ENCODE data around the gene ZACN. TPM values are rescaled to one million over a fixed set of nuclear protein-coding genes. Genes with fewer than 3 reads are reported as not detected.
A peak's percentile ranks its signal among the peaks of the same experiment; 100 is the strongest.
"Not testable (repeated sequence)": the region's sequence is repeated elsewhere in the genome, so short reads cannot be mapped to it uniquely, and the experiment has no call there.

Gene ZACN
- total RNA-seq, 1 experiment from 2014 or later, result not detected

DNA sequence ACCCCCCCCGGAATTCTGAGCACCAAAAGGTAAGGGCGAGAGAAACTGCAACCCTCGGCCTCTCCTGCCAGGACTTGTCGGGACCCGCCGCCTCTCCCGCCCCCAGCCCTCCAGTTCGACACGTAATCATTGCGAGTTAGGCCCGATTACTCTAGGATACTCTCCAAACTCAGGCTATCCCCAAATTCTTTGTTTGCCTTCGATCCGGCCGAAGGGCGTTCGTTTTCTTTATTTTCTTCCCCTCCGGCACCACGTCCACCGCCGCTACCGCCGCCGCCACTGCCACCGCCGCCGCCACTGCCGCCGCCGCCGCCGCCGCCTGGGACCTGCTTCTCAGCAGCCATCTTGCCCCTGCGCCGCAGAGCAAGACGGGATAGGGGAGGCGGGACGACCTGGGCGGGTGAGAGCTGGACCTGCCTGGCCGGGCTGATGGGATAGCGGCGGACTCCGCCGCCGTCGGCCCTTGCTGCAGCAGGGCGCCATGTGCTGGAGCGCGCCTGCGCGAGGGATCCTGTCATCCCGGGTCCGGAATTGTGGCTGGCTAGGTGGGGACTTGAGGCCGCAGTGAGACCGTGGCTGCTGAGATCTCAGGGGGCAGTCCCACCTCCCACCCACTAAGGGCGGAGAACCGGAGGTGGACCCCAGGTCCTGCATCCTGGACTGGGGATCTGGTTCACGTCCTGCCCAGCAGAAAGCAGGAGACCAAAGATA is 6.7 kb upstream of the ZACN start, which contains the start of gene SRP68:
SRP68 (minus strand) TSS at position 370 of the 711 bp plus-strand sequence; CDS start at position 344, 26 bp downstream.
- peaks cover 3% of the 10 kb centered on the region; the same call in 1 of the 2 replicates for H3K9me3 ChIP-seq (replicated peaks)
- peaks cover 40% of the 10 kb centered on the region for H3K36me3 ChIP-seq
- peaks cover 39% of the 10 kb centered on the region for H3K27me3 ChIP-seq (replicated peaks)
- peak; percentile 91 to 97 for DNase-seq (ENCODE audit: low read depth in 1 of 2, low spot score in 2 of 2)
- peak within 1 kb of the TSS; percentile 67 for H3K4me3 ChIP-seq
- H3K4me1 ChIP-seq (replicated peaks), result peaks cover 36% of the 10 kb centered on the region
- H3K27ac ChIP-seq, result peak within 1 kb of the TSS; percentile 40

DNA sequence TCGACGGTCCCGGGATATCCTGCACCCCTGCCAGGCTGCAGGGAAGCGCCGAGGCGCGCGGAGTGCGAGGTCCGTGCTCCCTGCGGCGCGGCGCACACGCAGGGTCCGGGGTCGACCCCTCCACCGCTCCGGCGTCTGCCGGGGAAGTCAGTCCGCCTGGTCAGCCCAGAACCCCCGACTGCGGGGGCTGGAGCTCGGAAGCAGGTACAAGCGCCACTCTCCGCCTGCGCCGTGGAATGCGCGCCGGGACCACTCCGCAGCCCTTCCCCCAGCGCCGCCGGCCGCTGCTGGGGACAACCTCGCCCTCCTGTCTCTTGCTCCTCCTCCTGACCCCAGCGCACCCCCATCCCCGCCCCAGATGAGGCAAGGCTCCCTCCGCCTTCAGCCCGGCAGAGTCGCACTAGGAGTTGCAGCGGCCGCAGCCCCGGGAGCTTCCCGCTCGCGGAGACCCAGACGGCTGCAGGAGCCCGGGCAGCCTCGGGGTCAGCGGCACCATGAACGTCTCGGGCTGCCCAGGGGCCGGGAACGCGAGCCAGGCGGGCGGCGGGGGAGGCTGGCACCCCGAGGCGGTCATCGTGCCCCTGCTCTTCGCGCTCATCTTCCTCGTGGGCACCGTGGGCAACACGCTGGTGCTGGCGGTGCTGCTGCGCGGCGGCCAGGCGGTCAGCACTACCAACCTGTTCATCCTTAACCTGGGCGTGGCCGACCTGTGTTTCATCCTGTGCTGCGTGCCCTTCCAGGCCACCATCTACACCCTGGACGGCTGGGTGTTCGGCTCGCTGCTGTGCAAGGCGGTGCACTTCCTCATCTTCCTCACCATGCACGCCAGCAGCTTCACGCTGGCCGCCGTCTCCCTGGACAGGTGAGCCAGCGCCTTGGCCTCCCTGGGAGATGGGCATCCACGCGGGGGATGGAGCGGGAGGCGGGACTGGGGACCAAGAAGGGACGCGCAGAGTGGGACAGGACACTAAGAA is 4.3 kb upstream of the ZACN start, which contains the start of gene GALR2:
GALR2 (plus strand) TSS at position 392 of the 974 bp plus-strand sequence; CDS start at position 495, 103 bp downstream.
- no peak for DNase-seq (ENCODE audit: low read depth in 1 of 2, low spot score in 2 of 2)
- Histone ChIP-seq H3K27ac (no peak within 1 kb of the TSS), H3K27me3 (replicated peaks) (peaks cover 61% of the 10 kb centered on the region), H3K4me3 (no peak within 1 kb of the TSS), H3K9me3 (replicated peaks) (peaks cover 3% of the 10 kb centered on the region; the same call in 1 of the 2 replicates), H3K36me3 (peaks cover 20% of the 10 kb centered on the region), H3K4me1 (replicated peaks) (peaks cover 38% of the 10 kb centered on the region)

DNA sequence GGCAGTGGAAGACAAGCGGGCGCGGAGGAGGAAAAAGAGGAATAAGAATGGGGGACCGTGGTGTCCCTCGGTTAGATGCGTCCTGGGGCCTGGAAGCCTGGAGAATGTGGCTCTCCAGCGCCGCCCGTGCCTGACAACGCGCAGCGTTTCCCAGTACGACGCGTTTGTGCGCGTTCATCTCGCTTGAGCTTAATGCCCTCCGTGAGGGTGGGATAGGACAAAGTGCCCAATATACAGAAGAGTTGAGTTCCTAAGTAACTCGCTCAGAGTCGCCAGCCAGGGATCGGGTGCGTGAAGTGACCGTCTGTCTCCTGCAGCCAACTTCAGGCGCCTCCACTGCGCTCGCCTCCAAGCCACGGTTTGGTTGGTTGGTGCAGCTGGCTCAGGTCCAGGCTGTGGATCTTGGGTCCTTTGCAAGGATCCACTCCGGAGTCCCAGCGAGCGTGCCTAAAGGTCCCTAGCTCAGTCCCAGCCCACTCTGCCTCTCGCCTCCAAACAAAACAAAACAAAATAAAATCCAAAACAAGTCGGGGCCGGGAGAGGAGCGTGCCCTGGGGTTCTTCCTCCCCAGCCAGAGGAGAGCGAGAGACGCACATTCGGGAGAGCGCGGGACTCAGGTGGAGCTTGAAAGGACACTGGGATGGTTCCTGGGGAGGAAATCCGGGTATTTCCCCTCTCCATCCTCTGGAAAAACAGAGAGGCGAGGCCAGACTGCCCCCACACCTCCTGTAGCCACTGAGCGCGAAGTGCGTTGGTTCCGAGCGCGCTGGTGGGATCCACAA is 3.4 kb upstream of the ZACN start:
- peaks cover 70% of the 10 kb centered on the region for H3K27me3 ChIP-seq (replicated peaks)
- no peak overlapping the region for H3K4me3 ChIP-seq
- H3K4me1 ChIP-seq (replicated peaks), result peaks cover 38% of the 10 kb centered on the region
- H3K9me3 ChIP-seq (replicated peaks), result peaks cover 3% of the 10 kb centered on the region; the same call in 1 of the 2 replicates
- H3K27ac ChIP-seq, result no peak overlapping the region
- peaks cover 13% of the 10 kb centered on the region for H3K36me3 ChIP-seq
- DNase-seq (ENCODE audit: low read depth in 1 of 2, low spot score in 2 of 2), result no peak

DNA sequence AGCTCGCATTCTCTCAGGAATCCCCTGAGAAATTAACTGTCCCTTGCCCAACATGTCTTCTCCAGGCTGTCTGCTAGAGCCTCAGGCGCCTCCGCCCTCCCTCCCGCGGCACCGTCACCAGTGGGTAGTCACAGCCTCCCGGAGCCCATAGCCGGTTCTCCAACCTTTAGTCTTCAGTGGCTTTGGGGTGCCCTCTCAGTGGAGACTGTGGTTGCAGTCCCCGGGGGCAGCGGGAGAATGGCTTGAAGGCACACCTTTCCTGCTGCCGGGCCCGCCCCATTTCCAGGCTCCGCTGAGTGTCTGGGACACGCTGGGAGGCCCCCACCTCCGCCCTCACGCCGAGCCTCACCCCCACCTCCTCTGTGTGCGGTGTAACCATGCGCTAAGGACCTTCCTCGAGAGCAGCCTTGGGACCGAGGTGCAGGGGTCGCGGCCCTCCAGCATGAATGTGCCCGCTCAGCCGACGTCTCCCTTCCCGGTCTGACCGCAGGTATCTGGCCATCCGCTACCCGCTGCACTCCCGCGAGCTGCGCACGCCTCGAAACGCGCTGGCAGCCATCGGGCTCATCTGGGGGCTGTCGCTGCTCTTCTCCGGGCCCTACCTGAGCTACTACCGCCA is 2.7 kb upstream of the ZACN start:
- H3K4me1 ChIP-seq (replicated peaks), result peaks cover 31% of the 10 kb centered on the region
- H3K27me3 ChIP-seq (replicated peaks), result peaks cover 74% of the 10 kb centered on the region
- peaks cover 3% of the 10 kb centered on the region; the same call in 1 of the 2 replicates for H3K9me3 ChIP-seq (replicated peaks)
- H3K36me3 ChIP-seq, result peaks cover 9% of the 10 kb centered on the region; the same call in 1 of the 2 replicates
- no peak for DNase-seq (ENCODE audit: low read depth in 1 of 2, low spot score in 2 of 2)
- H3K27ac ChIP-seq, result no peak overlapping the region
- no peak overlapping the region for H3K4me3 ChIP-seq

DNA sequence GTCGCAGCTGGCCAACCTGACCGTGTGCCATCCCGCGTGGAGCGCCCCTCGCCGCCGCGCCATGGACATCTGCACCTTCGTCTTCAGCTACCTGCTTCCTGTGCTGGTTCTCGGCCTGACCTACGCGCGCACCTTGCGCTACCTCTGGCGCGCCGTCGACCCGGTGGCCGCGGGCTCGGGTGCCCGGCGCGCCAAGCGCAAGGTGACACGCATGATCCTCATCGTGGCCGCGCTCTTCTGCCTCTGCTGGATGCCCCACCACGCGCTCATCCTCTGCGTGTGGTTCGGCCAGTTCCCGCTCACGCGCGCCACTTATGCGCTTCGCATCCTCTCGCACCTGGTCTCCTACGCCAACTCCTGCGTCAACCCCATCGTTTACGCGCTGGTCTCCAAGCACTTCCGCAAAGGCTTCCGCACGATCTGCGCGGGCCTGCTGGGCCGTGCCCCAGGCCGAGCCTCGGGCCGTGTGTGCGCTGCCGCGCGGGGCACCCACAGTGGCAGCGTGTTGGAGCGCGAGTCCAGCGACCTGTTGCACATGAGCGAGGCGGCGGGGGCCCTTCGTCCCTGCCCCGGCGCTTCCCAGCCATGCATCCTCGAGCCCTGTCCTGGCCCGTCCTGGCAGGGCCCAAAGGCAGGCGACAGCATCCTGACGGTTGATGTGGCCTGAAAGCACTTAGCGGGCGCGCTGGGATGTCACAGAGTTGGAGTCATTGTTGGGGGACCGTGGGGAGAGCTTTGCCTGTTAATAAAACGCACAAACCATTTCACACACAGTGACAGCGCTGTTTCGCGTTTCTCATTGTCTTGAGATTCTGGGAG is 2.0 kb upstream of the ZACN start:
- no peak overlapping the region for H3K4me3 ChIP-seq
- H3K27ac ChIP-seq, result no peak overlapping the region
- peaks cover 4% of the 10 kb centered on the region; the same call in 1 of the 2 replicates for H3K36me3 ChIP-seq
- peaks cover 74% of the 10 kb centered on the region for H3K27me3 ChIP-seq (replicated peaks)
- H3K9me3 ChIP-seq (replicated peaks), result peaks cover 3% of the 10 kb centered on the region; the same call in 1 of the 2 replicates
- H3K4me1 ChIP-seq (replicated peaks), result peaks cover 31% of the 10 kb centered on the region
- DNase-seq (ENCODE audit: low read depth in 1 of 2, low spot score in 2 of 2), result no peak

DNA sequence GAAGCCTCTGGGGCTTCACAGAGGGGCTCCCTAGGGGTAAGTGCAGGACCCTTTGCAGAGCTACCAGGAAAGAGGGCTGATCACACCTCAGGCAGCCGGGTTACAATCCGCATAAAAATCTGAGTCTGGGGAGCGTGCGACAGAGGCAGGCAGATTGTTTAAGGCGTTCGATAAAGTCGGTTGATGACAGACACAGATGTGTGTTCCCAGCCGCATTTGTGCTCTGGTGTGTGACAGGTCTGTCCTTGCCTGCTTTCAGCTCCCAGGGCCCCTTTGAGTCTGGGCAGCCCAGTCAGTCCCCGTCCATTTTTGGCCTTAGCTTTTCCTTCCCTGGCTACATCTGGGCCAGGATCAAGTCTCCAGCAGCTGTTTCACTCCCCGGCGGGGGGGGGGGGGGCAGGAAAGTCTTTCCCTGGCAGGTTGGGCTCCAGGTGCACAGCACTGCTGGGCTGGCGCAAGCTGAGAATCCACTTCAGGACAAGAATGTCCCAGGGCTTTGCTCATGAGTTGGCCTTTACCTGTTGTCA is 1.3 kb upstream of the ZACN start:
- no peak for DNase-seq (ENCODE audit: low read depth in 1 of 2, low spot score in 2 of 2)
- H3K4me3 ChIP-seq, result no peak overlapping the region

DNA sequence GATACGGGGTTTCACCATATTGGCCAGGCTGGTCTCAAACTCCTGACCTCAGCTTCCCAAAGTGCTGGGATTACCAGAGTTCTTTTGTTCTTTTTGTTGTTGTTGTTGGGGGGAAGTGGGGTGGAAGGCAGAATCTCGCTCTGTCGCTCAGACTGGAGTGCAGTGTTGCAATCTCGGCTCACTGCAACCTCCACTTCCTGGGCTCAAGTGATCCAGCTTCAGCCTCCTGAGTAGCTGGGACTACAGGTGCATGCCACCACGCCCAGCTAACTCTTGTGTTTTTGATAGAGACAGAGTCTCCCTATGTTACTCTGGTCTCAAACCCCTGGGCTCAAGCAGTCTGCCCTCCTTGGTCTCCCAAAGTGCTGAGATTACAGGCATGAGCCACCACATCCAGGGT is 612 bp upstream of the ZACN start:
- not testable (repeated sequence) for H3K9me3 ChIP-seq (replicated peaks); DNase-seq (ENCODE audit: low read depth in 1 of 2, low spot score in 2 of 2); H3K27ac ChIP-seq; H3K4me3 ChIP-seq
- Histone ChIP-seq H3K36me3 (peaks cover 11% of the 10 kb centered on the region), H3K4me1 (replicated peaks) (peaks cover 24% of the 10 kb centered on the region), H3K27me3 (replicated peaks) (peaks cover 74% of the 10 kb centered on the region)

More for the DNA sequence above, 1.3 kb upstream of the ZACN start:
- Histone ChIP-seq H3K27ac (no peak overlapping the region), H3K27me3 (replicated peaks) (peaks cover 74% of the 10 kb centered on the region), H3K9me3 (replicated peaks) (peaks cover 3% of the 10 kb centered on the region; the same call in 1 of the 2 replicates), H3K4me1 (replicated peaks) (peaks cover 28% of the 10 kb centered on the region), H3K36me3 (peaks cover 3% of the 10 kb centered on the region; the same call in 1 of the 2 replicates)

DNA sequence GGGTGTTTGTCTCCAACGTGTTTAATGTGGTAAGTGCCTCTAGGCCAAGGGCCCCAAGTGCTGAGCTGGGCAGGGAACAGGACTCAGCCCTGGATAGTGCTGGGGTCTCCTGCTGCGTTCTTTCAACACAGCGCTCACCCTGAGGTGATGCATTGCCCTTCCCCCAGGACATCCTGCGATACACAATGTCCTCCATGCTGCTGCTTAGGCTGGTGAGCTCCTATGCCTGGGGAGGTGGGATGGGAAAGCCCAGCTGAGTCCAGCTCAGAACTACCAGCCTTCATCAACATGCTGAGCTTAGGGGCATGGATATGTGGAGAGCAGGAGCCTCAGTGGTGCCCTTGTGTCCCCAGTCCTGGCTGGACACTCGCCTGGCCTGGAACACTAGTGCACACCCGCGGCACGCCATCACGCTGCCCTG is 563 bp downstream of the ZACN start:
- Histone ChIP-seq H3K36me3 (peaks cover 22% of the 10 kb centered on the region), H3K4me1 (replicated peaks) (peaks cover 22% of the 10 kb centered on the region), H3K9me3 (replicated peaks) (peaks cover 3% of the 10 kb centered on the region; the same call in 1 of the 2 replicates), H3K27ac (no peak overlapping the region), H3K27me3 (replicated peaks) (peaks cover 63% of the 10 kb centered on the region), H3K4me3 (no peak overlapping the region)
- DNase-seq (ENCODE audit: low read depth in 1 of 2, low spot score in 2 of 2), result no peak

DNA sequence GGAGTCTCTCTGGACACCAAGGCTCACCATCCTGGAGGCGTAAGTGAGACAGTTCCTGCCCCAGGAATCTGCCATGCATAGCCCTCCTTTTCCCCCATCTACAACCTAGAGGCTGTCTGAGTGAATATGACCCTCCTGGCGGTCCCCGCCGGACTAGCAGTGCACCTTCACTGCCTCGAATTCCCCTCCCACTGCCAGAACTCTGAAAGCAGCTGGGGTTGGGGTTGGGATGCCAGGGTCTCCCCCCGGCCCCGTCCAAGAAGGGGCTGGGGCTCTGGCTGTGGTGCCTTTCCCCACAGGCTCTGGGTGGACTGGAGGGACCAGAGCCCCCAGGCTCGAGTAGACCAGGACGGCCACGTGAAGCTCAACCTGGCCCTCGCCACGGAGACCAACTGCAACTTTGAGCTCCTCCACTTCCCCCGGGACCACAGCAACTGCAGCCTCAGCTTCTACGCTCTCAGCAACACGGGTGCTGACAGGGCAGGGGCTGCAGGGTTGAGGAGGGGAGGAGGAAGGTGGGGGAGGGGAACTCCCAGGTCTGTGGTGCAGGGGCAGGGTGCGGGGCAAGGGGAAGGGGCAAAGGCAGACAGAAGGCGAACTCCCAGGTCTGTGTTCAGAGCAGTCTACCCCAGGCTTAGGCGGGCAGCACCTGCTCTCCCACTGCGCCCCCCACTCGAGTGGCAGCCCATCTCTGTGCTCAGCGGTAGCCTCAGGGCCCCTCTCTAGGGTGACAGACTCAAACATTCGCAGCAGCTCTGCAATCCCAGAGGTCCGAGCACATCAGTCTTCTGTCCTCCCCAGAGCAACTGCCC is 1.2 kb downstream of the ZACN start:
- peaks cover 3% of the 10 kb centered on the region; the same call in 1 of the 2 replicates for H3K9me3 ChIP-seq (replicated peaks)
- H3K27ac ChIP-seq, result no peak overlapping the region
- peaks cover 56% of the 10 kb centered on the region for H3K27me3 ChIP-seq (replicated peaks)
- H3K4me3 ChIP-seq, result no peak overlapping the region
- H3K36me3 ChIP-seq, result peaks cover 29% of the 10 kb centered on the region
- H3K4me1 ChIP-seq (replicated peaks), result peaks cover 15% of the 10 kb centered on the region
- DNase-seq (ENCODE audit: low read depth in 1 of 2, low spot score in 2 of 2), result no peak

DNA sequence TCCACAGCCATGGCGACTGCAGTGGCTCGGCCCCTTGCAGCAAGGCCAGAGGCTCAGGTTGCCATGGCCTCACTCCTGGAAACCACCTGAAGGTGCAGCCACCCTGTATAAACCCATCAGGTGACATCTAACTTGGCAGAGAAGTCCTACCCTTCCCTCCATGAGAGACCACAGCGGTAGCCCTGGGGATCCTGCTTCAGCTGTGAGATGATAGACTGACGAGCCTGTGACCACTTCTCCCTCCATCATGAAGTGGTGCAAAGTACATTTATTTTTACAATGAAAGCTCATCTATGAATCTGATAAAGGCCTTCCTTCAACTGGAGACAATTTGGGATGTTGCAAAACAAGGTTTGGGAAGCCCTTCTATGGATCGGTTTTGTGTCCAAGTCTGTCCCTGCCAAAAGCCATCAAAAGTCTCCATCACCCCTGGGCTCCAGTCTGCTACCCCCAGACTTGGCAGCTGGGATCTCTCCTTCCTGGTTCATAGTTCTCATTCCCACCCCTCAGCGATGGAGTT is 1.8 kb downstream of the ZACN start:
- Histone ChIP-seq H3K27ac (no peak overlapping the region), H3K27me3 (replicated peaks) (peaks cover 50% of the 10 kb centered on the region), H3K9me3 (replicated peaks) (peaks cover 3% of the 10 kb centered on the region; the same call in 1 of the 2 replicates), H3K4me1 (replicated peaks) (peaks cover 10% of the 10 kb centered on the region), H3K36me3 (peaks cover 35% of the 10 kb centered on the region), H3K4me3 (no peak overlapping the region)
- DNase-seq (ENCODE audit: low read depth in 1 of 2, low spot score in 2 of 2), result no peak

All from SJSA1 (cell line).